ENCODE data around the gene TP53.

Gene TP53

DNA sequence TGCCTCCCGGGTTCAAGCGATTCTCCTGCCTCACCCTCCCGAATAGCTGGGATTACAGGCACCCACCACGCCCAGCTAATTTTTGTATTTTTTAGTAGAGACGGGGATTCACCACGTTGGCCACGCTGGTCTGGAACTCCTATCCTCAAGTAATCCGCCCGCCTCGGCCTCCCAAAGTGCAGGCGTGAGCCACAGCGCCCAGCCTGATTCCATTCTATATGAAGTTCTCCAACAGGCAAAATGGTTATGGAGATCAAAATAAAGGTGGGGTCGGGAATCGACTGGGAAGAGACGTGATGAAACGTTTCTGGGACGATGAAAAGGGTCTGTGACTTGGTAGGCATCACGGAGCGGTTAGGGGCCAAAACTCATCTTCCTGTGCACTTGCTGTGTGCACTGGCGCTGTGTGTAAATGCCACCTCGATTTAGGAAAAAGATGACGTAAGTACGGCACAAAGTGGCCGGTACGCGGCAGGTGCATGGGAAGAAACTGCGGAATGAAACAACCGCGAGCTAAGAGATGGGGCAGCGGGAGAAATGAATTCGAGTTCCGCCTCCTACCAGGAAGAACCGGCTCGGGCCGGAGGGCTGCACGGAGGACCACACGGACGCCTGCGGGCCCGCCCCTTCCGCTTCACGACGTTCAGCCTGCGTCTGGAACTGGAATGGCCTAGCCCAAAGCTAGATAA is 1.6 kb downstream of the TP53 start:
- DNase-seq (ENCODE audit: low read depth), result peak; percentile 75
- TF ChIP-seq, protein P1, sequence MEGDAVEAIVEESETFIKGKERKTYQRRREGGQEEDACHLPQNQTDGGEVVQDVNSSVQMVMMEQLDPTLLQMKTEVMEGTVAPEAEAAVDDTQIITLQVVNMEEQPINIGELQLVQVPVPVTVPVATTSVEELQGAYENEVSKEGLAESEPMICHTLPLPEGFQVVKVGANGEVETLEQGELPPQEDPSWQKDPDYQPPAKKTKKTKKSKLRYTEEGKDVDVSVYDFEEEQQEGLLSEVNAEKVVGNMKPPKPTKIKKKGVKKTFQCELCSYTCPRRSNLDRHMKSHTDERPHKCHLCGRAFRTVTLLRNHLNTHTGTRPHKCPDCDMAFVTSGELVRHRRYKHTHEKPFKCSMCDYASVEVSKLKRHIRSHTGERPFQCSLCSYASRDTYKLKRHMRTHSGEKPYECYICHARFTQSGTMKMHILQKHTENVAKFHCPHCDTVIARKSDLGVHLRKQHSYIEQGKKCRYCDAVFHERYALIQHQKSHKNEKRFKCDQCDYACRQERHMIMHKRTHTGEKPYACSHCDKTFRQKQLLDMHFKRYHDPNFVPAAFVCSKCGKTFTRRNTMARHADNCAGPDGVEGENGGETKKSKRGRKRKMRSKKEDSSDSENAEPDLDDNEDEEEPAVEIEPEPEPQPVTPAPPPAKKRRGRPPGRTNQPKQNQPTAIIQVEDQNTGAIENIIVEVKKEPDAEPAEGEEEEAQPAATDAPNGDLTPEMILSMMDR (conservative IDR thresholded peaks at IDR 0.05; ENCODE audit: low read depth, low read length), result no peak
- peak overlapping the region; percentile 97 for H3K4me3 ChIP-seq (ENCODE audit: low read length)

DNA sequence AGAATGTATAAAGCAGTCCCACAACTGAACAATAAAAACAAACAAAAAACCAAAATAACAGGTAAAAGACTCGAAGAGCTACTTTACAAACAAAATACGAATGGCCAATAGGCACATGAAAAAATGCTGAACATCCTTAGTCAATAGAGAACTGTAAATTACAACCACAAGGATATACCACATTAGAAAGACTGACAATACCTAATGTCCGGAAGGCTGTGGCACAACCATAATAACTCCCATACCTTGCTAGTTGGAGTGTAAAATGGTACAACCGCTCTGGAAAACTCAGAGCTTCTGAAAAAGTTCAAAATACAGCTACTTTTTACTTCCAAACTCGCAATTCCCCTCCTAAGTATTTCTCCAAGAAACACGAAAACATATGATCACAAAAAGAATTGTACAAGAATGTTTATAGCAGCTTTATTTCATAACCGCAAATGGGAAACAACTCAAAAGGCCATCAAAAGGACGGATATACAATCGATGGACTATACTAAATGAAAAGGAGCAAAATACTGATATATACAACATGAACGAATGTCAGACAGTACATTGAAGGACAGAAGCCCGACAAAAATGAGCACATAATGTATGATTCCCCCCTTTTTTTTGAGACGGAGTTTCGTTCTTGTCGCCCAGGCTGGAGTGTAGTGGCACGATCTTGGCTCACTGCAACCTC is 2.3 kb downstream of the TP53 start:
- peak overlapping the region; percentile 97 for H3K4me3 ChIP-seq (ENCODE audit: low read length)
- DNase-seq (ENCODE audit: low read depth), result no peak
- TF ChIP-seq, protein P1 (conservative IDR thresholded peaks at IDR 0.05; ENCODE audit: low read depth, low read length), result no peak

DNA sequence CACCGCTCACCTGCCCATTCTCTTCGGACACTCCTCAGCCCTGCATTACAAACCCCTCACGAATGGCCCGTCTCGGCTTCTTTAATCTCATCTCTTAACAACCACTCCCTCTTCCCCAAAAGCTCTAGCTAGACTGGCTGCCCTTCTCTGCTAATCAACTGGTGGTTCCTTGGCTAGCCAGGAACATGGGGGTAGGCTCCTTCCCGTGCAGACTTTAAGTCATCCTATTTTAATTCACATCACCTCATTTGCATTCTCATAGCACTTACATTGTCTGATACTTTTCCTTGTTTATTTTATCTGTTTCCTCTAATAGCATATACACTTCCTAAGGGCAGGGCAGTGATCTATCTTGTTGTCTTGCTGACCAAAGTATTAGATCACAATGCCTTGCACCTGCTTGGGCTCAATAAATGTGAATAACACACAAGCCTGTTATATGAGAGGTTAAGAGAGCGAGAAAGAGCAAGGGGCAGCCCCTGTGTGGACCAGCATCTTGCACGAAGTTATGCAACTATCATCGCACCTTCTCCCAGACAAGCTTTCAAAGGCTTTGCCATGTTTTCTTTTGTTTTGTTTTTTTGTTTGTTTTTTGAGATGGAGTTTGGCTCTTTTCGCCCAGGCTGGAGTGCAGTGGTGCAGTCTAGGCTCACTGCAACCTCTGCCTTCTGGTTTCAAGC is 9.8 kb downstream of the TP53 start:
- TF ChIP-seq, protein P1 (conservative IDR thresholded peaks at IDR 0.05; ENCODE audit: low read depth, low read length), result no peak
- no peak overlapping the region for H3K4me3 ChIP-seq (ENCODE audit: low read length)
- no peak for DNase-seq (ENCODE audit: low read depth)

DNA sequence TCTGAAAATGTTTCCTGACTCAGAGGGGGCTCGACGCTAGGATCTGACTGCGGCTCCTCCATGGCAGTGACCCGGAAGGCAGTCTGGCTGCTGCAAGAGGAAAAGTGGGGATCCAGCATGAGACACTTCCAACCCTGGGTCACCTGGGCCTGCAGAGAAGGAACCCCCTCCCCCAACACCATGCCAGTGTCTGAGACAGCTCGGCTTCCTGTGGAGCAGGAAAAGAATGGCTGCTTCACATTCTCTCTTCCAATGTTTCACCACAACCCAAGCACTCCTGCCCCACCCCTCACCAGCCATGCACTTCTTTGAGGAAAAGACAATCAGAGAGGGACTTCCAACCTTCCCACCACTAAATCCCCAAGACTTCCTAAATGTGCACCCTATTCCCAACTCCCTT is 10.8 kb downstream of the TP53 start:
- no peak overlapping the region for H3K4me3 ChIP-seq (ENCODE audit: low read length)
- no peak for DNase-seq (ENCODE audit: low read depth)
- TF ChIP-seq, protein P1 (conservative IDR thresholded peaks at IDR 0.05; ENCODE audit: low read depth, low read length), result no peak

DNA sequence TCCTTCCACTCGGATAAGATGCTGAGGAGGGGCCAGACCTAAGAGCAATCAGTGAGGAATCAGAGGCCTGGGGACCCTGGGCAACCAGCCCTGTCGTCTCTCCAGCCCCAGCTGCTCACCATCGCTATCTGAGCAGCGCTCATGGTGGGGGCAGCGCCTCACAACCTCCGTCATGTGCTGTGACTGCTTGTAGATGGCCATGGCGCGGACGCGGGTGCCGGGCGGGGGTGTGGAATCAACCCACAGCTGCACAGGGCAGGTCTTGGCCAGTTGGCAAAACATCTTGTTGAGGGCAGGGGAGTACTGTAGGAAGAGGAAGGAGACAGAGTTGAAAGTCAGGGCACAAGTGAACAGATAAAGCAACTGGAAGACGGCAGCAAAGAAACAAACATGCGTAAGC is 12.4 kb downstream of the TP53 start:
- DNase-seq (ENCODE audit: low read depth), result no peak
- TF ChIP-seq, protein P1 (conservative IDR thresholded peaks at IDR 0.05; ENCODE audit: low read depth, low read length), result no peak
- H3K4me3 ChIP-seq (ENCODE audit: low read length), result no peak overlapping the region

DNA sequence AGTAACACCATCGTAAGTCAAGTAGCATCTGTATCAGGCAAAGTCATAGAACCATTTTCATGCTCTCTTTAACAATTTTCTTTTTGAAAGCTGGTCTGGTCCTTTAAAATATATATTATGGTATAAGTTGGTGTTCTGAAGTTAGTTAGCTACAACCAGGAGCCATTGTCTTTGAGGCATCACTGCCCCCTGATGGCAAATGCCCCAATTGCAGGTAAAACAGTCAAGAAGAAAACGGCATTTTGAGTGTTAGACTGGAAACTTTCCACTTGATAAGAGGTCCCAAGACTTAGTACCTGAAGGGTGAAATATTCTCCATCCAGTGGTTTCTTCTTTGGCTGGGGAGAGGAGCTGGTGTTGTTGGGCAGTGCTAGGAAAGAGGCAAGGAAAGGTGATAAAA is 14.1 kb downstream of the TP53 start:
- TF ChIP-seq, protein P1 (conservative IDR thresholded peaks at IDR 0.05; ENCODE audit: low read depth, low read length), result peak; percentile 53
- no peak for DNase-seq (ENCODE audit: low read depth)
- no peak overlapping the region for H3K4me3 ChIP-seq (ENCODE audit: low read length)

Measured in retinal pigment epithelial cell (primary cell).